Ishikawa (cell line): Measurements from ENCODE around the gene OR2F2.

Experiments used
- CEBPB ChIP-seq: IDR thresholded peaks from 2 replicates; pipeline ENCODE4 v1.6.1; 2012
- CREB1 ChIP-seq: IDR thresholded peaks from 2 replicates; pipeline ENCODE4 v1.6.1; 2012; ENCODE audit warnings: low read depth
- EGR1 ChIP-seq: IDR thresholded peaks from 2 replicates; pipeline ENCODE4 v1.6.1; 2012
- EP300 ChIP-seq: IDR thresholded peaks from 2 replicates; pipeline ENCODE4 v1.6.1; 2012; ENCODE audit warnings: borderline replicate concordance
- FOXM1 ChIP-seq: IDR thresholded peaks from 2 replicates; pipeline ENCODE4 v1.6.1; 2012; ENCODE audit warnings: low read depth, borderline replicate concordance
- MAX ChIP-seq: IDR thresholded peaks from 2 replicates; pipeline ENCODE4 v1.6.1; 2012
- NFIC ChIP-seq: IDR thresholded peaks from 2 replicates; pipeline ENCODE4 v1.6.1; 2012
- RAD21 ChIP-seq: IDR thresholded peaks from 2 replicates; pipeline ENCODE4 v1.6.1; 2012; ENCODE audit warnings: low read depth
- REST ChIP-seq: IDR thresholded peaks from 2 replicates; pipeline ENCODE4 v1.6.1; 2012; ENCODE audit warnings: low read depth, mild to moderate bottlenecking
- TAF1 ChIP-seq: IDR thresholded peaks from 2 replicates; pipeline ENCODE4 v1.6.1; 2012; ENCODE audit warnings: low read depth, mild to moderate bottlenecking
- TCF12 ChIP-seq: IDR thresholded peaks from 2 replicates; pipeline ENCODE4 v1.6.1; 2012; ENCODE audit warnings: low read depth
- TEAD4 ChIP-seq: IDR thresholded peaks from 2 replicates; pipeline ENCODE4 v1.6.1; 2012
- USF1 ChIP-seq: IDR thresholded peaks from 2 replicates; pipeline ENCODE4 v1.6.1; 2012
- YY1 ChIP-seq: IDR thresholded peaks from 2 replicates; pipeline ENCODE4 v1.6.1; 2012; ENCODE audit warnings: low read depth
- ZBTB7A ChIP-seq: IDR thresholded peaks from 2 replicates; pipeline ENCODE4 v1.6.1; 2012; ENCODE audit warnings: low read depth

The OR2F2 gene

GRCh38 chr7:143931739-143932138, 3.3 kb upstream of the OR2F2 start:
- TF ChIP-seq EGR1 (no peak), CREB1 (no peak), EP300 (no peak), YY1 (no peak), TAF1 (no peak), TCF12 (no peak), USF1 (no peak), NFIC (no peak), CEBPB (no peak), RAD21 (no peak), MAX (no peak), REST (no peak), FOXM1 (no peak), ZBTB7A (no peak), TEAD4 (no peak)

- TF ChIP-seq REST (no peak), ZBTB7A (no peak), CEBPB (no peak)
Observed at GRCh38 chr7:143936087-143937009, 1.3 kb downstream of the OR2F2 start.

GRCh38 chr7:143938379-143939243, 3.6 kb downstream of the OR2F2 start:
- TF ChIP-seq EGR1 (no peak), MAX (no peak), TAF1 (no peak), NFIC (no peak), TEAD4 (no peak), YY1 (no peak), TCF12 (no peak), RAD21 (no peak), USF1 (no peak), CREB1 (no peak), CEBPB (no peak), REST (no peak), ZBTB7A (no peak), EP300 (no peak), FOXM1 (no peak)

- TF ChIP-seq CREB1 = no peak
- no peak for TF ChIP-seq TCF12
- TF ChIP-seq RAD21 = no peak
- TF ChIP-seq TAF1 = no peak
- no peak for TF ChIP-seq CEBPB
- no peak for TF ChIP-seq USF1
- no peak for TF ChIP-seq REST
- no peak for TF ChIP-seq FOXM1
- TF ChIP-seq EP300 = no peak
- no peak for TF ChIP-seq MAX
- no peak for TF ChIP-seq TEAD4
- TF ChIP-seq NFIC = no peak
- no peak for TF ChIP-seq EGR1
- no peak for TF ChIP-seq YY1
Observed at GRCh38 chr7:143945423-143945822, 10.4 kb downstream of the OR2F2 start.
